Lung (tissue), 12 donors: ENCODE measurements around the gene GXYLT2. TPM values are rescaled to one million over a fixed set of nuclear protein-coding genes. Genes with fewer than 3 reads are reported as not detected.

Experiments
- ATAC-seq: fragments of 200-7000 bp; cut with Tn5 transposase; one replicate; pipeline ENCODE4 v1.9.1; 2020; ENCODE audit warnings: moderate number of reproducible peaks; ENCODE audit not compliant: insufficient read depth, low FRiP score
- DNase-seq, 3 donors: peaks; one replicate each; pipeline ENCODE4 v3.0.0-alpha.2; 2013 to 2017
- H3K27ac ChIP-seq, 2 donors: one replicate each; pipeline ENCODE4 v1.5.1; 2013; ENCODE audit warnings: mild to moderate bottlenecking in 2 of 2, moderate library complexity in 2 of 2, control low read depth in 1 of 2, inconsistent platforms in 1 of 2, low read depth in 1 of 2, low read length in 1 of 2
- H3K27me3 ChIP-seq, 3 donors: one replicate each; pipeline ENCODE4 v1.5.1; 2013; ENCODE audit warnings: low read length in 2 of 3; ENCODE audit not compliant: control insufficient read depth in 3 of 3, insufficient read depth in 3 of 3
- H3K36me3 ChIP-seq, 4 donors: one replicate each; pipeline ENCODE4 v1.5.1; 2013; ENCODE audit warnings: low read length in 4 of 4, mild to moderate bottlenecking in 1 of 4, moderate library complexity in 1 of 4; ENCODE audit not compliant: control insufficient read depth in 4 of 4, insufficient read depth in 4 of 4
- H3K4me1 ChIP-seq, 5 donors: one replicate each; pipeline ENCODE4 v1.5.1; 2013; ENCODE audit warnings: low read length in 5 of 5, mild to moderate bottlenecking in 2 of 5, moderate library complexity in 1 of 5; ENCODE audit not compliant: control insufficient read depth in 5 of 5, insufficient read depth in 5 of 5
- H3K4me3 ChIP-seq: one replicate; pipeline ENCODE4 v1.5.1; 2013; ENCODE audit warnings: mild to moderate bottlenecking, control low read depth, moderate library complexity
- H3K9ac ChIP-seq, 2 donors: one replicate each; pipeline ENCODE4 v1.5.1; 2013; ENCODE audit warnings: low read length in 2 of 2, control low read depth in 1 of 2; ENCODE audit not compliant: insufficient read depth in 1 of 2
- H3K9me3 ChIP-seq, 4 donors: one replicate each; pipeline ENCODE4 v1.5.1; 2013; ENCODE audit warnings: low read length in 3 of 4, mild to moderate bottlenecking in 1 of 4, moderate library complexity in 1 of 4; ENCODE audit not compliant: control insufficient read depth in 4 of 4, insufficient read depth in 3 of 4
- CTCF ChIP-seq: IDR thresholded peaks from 2 replicates; pipeline ENCODE4 v1.5.1; 2012; ENCODE audit warnings: mild to moderate bottlenecking; ENCODE audit errors: control extremely low read depth, extremely low read depth
- WGBS, 2 donors: extraction: QIAGEN DNeasy Blood & Tissue Kit; methylation state at CpG; one replicate each; pipeline ENCODE4 v1.1.7; 2013; 5-methylcytosine and 5-hydroxymethylcytosine counted together
- polyA plus RNA-seq, 2 donors: library from polyadenylated mRNA; stranded (reverse); fragments of 200-250 nt; gene quantifications; one replicate each; pipeline ENCODE4 v1.2.1, GENCODE V29; 2013
- total RNA-seq, 2 donors: library from RNA; depleted of rRNA in 1 of 2; stranded (reverse); fragments of >200 nt in 1 of 2; gene quantifications; one replicate each; pipeline ENCODE4 v1.2.1, GENCODE V29; 2014 to 2021
- donor health status: control.
- donor health status: control.
- donor health status: Bipolar disorder and iron deficiency.
- donor health status: healthy.
- donor health status: DM: yes; HTN: yes; CAD: no.

Gene GXYLT2
- total and polyA plus RNA-seq, 4 donors = 0.52 to 46.8 (median 4.8) TPM

GRCh38 chr3:72985576-72985975 is 97.7 kb downstream of the GXYLT2 start:
- no peak overlapping the region for H3K4me3 ChIP-seq
- no peak for TF ChIP-seq CTCF
- no peaks in the 10 kb centered on the region for H3K4me1 ChIP-seq
- no peaks in the 10 kb centered on the region for H3K27me3 ChIP-seq
- no peak overlapping the region for H3K27ac ChIP-seq
- DNase-seq (no peak), ATAC-seq (no peak)
- H3K9ac ChIP-seq = no peak overlapping the region
- H3K9me3 ChIP-seq = peaks cover 0 to 5% (median 2%) of the 10 kb centered on the region in 4 donors
- 88 to 94% methylated on average over 1 of the region's 1 CpG for WGBS, 2 donors
- H3K36me3 ChIP-seq = no peaks in the 10 kb centered on the region

DNA sequence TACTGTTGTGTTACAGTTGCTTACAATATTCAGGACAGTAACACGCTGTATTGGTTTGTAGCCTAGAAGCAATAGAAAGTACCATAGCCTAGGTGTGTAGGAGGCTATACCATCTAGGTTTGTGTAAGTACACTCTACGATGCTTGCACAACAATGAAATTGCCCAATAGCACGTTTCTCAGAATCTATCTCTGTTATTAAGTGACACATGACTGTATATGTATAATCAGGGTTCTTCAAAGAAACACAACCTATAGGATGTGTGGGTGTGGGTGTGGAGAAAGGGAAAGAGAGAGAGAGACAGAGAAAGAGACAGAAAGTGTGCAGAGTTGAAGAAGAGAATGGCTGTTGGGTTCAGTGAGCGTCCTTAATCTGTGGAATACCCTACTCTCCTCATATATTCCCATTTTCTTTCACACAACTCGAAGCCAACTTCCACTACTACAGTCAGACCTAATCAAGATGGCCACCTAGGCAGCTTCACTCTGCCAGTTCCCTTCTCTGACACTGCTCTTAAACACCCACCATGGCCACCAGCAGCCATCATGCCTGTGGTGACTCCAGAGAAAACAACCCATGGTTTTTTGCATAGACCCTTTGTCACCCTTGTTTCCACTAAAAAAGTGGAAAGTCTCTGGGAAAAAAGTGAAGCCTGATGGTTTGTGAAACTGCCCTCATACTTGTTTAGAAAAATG is 103.0 kb downstream of the GXYLT2 start:
- DNase-seq (no peak), ATAC-seq (no peak)
- no peak for TF ChIP-seq CTCF
- Histone ChIP-seq H3K9me3 (no peaks in the 10 kb centered on the region), H3K4me3 (no peak overlapping the region), H3K27ac (no peak overlapping the region), H3K9ac (no peak overlapping the region), H3K36me3 (no peaks in the 10 kb centered on the region), H3K27me3 (no peaks in the 10 kb centered on the region), H3K4me1 (no peaks in the 10 kb centered on the region)
- WGBS, 2 donors = 64 to 70% methylated on average over 5 of the region's 5 CpGs

GRCh38 chr3:72991522-72991921 is 103.7 kb downstream of the GXYLT2 start:
- H3K4me3 ChIP-seq = no peak overlapping the region
- ATAC-seq = no peak
- H3K27me3 ChIP-seq = no peaks in the 10 kb centered on the region

More at GRCh38 chr3:72991522-72991921, 103.7 kb downstream of the GXYLT2 start:
- no peak for DNase-seq
- no peak overlapping the region for H3K27ac ChIP-seq
- 73 to 98% methylated on average over 2 of the region's 2 CpGs for WGBS, 2 donors
- no peaks in the 10 kb centered on the region for H3K36me3 ChIP-seq
- H3K9ac ChIP-seq = no peak overlapping the region
- no peaks in the 10 kb centered on the region for H3K9me3 ChIP-seq
- no peak for TF ChIP-seq CTCF
- no peaks in the 10 kb centered on the region for H3K4me1 ChIP-seq
